ENCODE data around the gene TBC1D3B. TPM values are rescaled to one million over a fixed set of nuclear protein-coding genes. Genes with fewer than 3 reads are reported as not detected.
A peak's percentile ranks its signal among the peaks of the same experiment; 100 is the strongest.

TBC1D3B gene
- total and polyA plus RNA-seq, 2 donors (not counting 1 experiment from before 2014, with no cell fraction given): 0.86 to 2.3 TPM

DNA sequence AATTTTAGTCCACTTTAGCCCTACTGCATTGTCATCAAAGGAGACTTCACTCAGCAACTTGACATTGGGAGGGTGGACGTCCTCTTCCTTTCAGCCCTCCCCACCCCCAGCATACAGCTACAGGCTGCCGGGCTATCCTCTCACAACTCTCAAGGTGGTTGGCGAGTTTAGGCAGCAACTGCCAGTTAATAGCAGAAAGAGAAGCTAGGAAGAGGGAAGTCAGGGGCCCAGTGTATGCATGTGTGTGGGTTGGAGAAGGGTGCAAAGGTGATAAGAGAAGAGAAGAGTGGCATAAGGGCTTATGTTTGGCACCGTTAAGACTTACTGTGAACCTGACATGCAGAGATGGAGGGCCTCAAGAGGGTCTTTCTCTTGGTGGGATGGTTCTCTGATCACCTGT lies 41.0 kb downstream of the TBC1D3B start:
- H3K79me2 ChIP-seq (ENCODE audit: control insufficient read depth, insufficient read depth, low read length): no peaks in the 10 kb centered on the region
- H3K4me3 ChIP-seq (replicated peaks in 1 of 4; ENCODE audit: control extremely low read depth in 1 of 4, insufficient read depth in 1 of 4, low read depth in 3 of 4, low read length in 4 of 4): no peak overlapping the region
- no peaks in the 10 kb centered on the region for H3K9me3 ChIP-seq (ENCODE audit: control insufficient read depth, insufficient read depth, low read depth, low read length)
- H3K4me2 ChIP-seq (ENCODE audit: extremely low read depth, insufficient read depth, low read length): no peak overlapping the region
- H3K36me3 ChIP-seq (ENCODE audit: control insufficient read depth, insufficient read depth, low read length): no peaks in the 10 kb centered on the region
- H3K27me3 ChIP-seq (ENCODE audit: control insufficient read depth, insufficient read depth, low read length): no peaks in the 10 kb centered on the region
- H3K4me1 ChIP-seq (ENCODE audit: control insufficient read depth, extremely low read depth, insufficient read depth, low read length): no peaks in the 10 kb centered on the region
- TF ChIP-seq EZH2 (IDR thresholded peaks at IDR 0.05; ENCODE audit: low read length, missing control alignments): no peak
- TF ChIP-seq, protein P1, sequence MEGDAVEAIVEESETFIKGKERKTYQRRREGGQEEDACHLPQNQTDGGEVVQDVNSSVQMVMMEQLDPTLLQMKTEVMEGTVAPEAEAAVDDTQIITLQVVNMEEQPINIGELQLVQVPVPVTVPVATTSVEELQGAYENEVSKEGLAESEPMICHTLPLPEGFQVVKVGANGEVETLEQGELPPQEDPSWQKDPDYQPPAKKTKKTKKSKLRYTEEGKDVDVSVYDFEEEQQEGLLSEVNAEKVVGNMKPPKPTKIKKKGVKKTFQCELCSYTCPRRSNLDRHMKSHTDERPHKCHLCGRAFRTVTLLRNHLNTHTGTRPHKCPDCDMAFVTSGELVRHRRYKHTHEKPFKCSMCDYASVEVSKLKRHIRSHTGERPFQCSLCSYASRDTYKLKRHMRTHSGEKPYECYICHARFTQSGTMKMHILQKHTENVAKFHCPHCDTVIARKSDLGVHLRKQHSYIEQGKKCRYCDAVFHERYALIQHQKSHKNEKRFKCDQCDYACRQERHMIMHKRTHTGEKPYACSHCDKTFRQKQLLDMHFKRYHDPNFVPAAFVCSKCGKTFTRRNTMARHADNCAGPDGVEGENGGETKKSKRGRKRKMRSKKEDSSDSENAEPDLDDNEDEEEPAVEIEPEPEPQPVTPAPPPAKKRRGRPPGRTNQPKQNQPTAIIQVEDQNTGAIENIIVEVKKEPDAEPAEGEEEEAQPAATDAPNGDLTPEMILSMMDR (conservative IDR thresholded peaks at IDR 0.05 in 1 of 2, IDR thresholded peaks at IDR 0.05 in 1 of 2; ENCODE audit: low read depth in 1 of 2, low read length in 2 of 2): no peak
- no peak overlapping the region for H3K27ac ChIP-seq (ENCODE audit: insufficient read depth, low read length)
- no peaks in the 10 kb centered on the region for H4K20me1 ChIP-seq (ENCODE audit: control insufficient read depth, extremely low read depth, insufficient read depth, low read length)
- H2AFZ ChIP-seq (ENCODE audit: low read length): no peak overlapping the region
- DNase-seq (ENCODE audit: low read depth in 2 of 2): no peak
- no peak overlapping the region for H3K9ac ChIP-seq (ENCODE audit: insufficient read depth, low read length)

GRCh38 chr17:36133602-36134236 lies 42.7 kb downstream of the TBC1D3B start:
- Histone ChIP-seq H3K4me1 (ENCODE audit: control insufficient read depth, extremely low read depth, insufficient read depth, low read length) (no peaks in the 10 kb centered on the region), H3K9ac (ENCODE audit: insufficient read depth, low read length) (no peak overlapping the region), H3K36me3 (ENCODE audit: control insufficient read depth, insufficient read depth, low read length) (no peaks in the 10 kb centered on the region), H4K20me1 (ENCODE audit: control insufficient read depth, extremely low read depth, insufficient read depth, low read length) (no peaks in the 10 kb centered on the region), H3K27ac (ENCODE audit: insufficient read depth, low read length) (no peak overlapping the region), H3K4me2 (ENCODE audit: extremely low read depth, insufficient read depth, low read length) (no peak overlapping the region), H3K4me3 (replicated peaks in 1 of 4; ENCODE audit: control extremely low read depth in 1 of 4, insufficient read depth in 1 of 4, low read depth in 3 of 4, low read length in 4 of 4) (no peak overlapping the region), H3K27me3 (ENCODE audit: control insufficient read depth, insufficient read depth, low read length) (no peaks in the 10 kb centered on the region), H2AFZ (ENCODE audit: low read length) (no peak overlapping the region), H3K9me3 (ENCODE audit: control insufficient read depth, insufficient read depth, low read depth, low read length) (no peaks in the 10 kb centered on the region), H3K79me2 (ENCODE audit: control insufficient read depth, insufficient read depth, low read length) (no peaks in the 10 kb centered on the region)
- peak in 1 of 2 donors; percentile 38 for DNase-seq (ENCODE audit: low read depth in 2 of 2)
- no peak for TF ChIP-seq EZH2 (IDR thresholded peaks at IDR 0.05; ENCODE audit: low read length, missing control alignments)
- TF ChIP-seq, protein P1 (conservative IDR thresholded peaks at IDR 0.05 in 1 of 2, IDR thresholded peaks at IDR 0.05 in 1 of 2; ENCODE audit: low read depth in 1 of 2, low read length in 2 of 2): no peak

DNA sequence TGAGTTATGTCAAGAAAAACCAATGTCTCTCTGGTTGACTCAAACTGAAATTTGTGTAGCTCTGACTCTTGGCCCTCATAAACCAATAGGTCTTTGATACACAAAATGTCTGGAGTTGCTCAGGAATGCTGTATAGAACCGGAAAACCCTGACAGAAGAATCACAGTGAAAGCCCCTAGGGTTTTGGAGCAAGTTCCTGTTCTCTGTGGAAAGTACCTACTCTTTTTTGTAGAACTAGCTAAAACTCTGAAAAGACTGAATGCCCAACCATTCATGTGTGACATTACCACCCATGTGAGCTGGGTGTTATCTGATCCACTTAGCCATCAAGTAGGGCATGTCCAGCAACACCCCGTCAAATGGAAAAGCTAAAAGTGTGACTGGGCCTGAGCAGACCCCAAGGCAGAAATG lies 44.0 kb downstream of the TBC1D3B start:
- Histone ChIP-seq H3K4me2 (ENCODE audit: extremely low read depth, insufficient read depth, low read length) (no peak overlapping the region), H4K20me1 (ENCODE audit: control insufficient read depth, extremely low read depth, insufficient read depth, low read length) (no peaks in the 10 kb centered on the region), H3K9me3 (ENCODE audit: control insufficient read depth, insufficient read depth, low read depth, low read length) (no peaks in the 10 kb centered on the region), H3K79me2 (ENCODE audit: control insufficient read depth, insufficient read depth, low read length) (no peaks in the 10 kb centered on the region), H3K27ac (ENCODE audit: insufficient read depth, low read length) (no peak overlapping the region), H3K4me1 (ENCODE audit: control insufficient read depth, extremely low read depth, insufficient read depth, low read length) (no peaks in the 10 kb centered on the region), H2AFZ (ENCODE audit: low read length) (no peak overlapping the region), H3K9ac (ENCODE audit: insufficient read depth, low read length) (no peak overlapping the region), H3K4me3 (replicated peaks in 1 of 4; ENCODE audit: control extremely low read depth in 1 of 4, insufficient read depth in 1 of 4, low read depth in 3 of 4, low read length in 4 of 4) (no peak overlapping the region), H3K27me3 (ENCODE audit: control insufficient read depth, insufficient read depth, low read length) (no peaks in the 10 kb centered on the region), H3K36me3 (ENCODE audit: control insufficient read depth, insufficient read depth, low read length) (no peaks in the 10 kb centered on the region)
- no peak for DNase-seq (ENCODE audit: low read depth in 2 of 2)
- TF ChIP-seq, protein P1 (conservative IDR thresholded peaks at IDR 0.05 in 1 of 2, IDR thresholded peaks at IDR 0.05 in 1 of 2; ENCODE audit: low read depth in 1 of 2, low read length in 2 of 2): no peak
- TF ChIP-seq EZH2 (IDR thresholded peaks at IDR 0.05; ENCODE audit: low read length, missing control alignments): no peak

Data from fibroblast of lung (primary cell).